ENCODE data around the gene RAPGEF4. TPM values are rescaled to one million over a fixed set of nuclear protein-coding genes. Genes with fewer than 3 reads are reported as not detected.

The RAPGEF4 gene
- total RNA-seq, 4 donors from 2014 or later = 16.1 to 26.2 (median 21.3) TPM

DNA sequence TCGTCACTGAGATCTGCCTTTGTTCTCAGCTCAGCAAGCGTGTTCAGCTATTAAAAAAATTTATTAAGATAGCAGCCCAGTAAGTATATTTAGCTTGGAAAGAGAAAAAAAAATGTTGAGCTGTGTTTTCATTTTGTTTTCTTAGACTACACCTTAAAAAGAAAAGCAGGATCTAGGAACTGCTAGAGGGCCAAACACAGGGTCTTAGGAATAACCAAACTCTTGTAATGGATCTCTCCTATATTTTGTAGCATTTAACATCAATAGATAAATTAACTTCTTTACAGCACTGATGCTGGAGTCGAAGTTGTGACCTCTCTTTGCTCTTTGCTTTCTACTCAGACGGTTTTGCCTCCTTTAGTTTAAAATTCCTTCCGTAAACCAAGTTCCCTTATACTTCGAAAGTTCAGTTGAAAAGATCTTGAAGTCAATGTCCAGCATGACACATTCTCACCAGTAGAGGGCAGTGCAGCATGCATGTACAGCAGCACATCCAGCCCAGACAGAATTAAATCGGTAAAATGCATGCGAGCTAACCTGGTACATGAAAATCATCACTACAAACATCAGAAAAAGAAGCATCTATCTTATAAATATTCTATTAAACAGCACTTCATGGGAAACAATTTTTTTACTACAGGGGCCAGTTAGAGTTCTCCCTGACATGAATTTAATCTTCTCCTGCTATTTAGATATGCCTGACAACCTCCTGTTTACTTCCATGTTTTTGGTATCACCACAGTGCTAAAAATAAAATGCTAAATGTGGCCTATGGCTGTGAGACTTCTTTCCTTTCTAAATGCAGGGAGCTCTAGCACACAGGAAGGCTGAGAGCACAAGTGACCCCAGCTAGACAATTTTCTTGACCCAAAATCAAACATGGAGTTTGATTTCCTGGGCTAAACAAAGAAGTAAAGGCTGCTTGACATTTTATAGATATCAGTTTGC, 291.8 kb downstream of the RAPGEF4 start:
- Histone ChIP-seq H3K36me3 (no peaks in the 10 kb centered on the region), H3K9me3 (no peaks in the 10 kb centered on the region), H3K27me3 (no peaks in the 10 kb centered on the region), H3K4me3 (no peak overlapping the region), H3K4me1 (no peaks in the 10 kb centered on the region), H3K27ac (peak overlapping the region; percentile 84 to 95)
- peak; percentile 81 to 96 for DNase-seq
- TF ChIP-seq, protein P1, sequence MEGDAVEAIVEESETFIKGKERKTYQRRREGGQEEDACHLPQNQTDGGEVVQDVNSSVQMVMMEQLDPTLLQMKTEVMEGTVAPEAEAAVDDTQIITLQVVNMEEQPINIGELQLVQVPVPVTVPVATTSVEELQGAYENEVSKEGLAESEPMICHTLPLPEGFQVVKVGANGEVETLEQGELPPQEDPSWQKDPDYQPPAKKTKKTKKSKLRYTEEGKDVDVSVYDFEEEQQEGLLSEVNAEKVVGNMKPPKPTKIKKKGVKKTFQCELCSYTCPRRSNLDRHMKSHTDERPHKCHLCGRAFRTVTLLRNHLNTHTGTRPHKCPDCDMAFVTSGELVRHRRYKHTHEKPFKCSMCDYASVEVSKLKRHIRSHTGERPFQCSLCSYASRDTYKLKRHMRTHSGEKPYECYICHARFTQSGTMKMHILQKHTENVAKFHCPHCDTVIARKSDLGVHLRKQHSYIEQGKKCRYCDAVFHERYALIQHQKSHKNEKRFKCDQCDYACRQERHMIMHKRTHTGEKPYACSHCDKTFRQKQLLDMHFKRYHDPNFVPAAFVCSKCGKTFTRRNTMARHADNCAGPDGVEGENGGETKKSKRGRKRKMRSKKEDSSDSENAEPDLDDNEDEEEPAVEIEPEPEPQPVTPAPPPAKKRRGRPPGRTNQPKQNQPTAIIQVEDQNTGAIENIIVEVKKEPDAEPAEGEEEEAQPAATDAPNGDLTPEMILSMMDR (IDR thresholded peaks at IDR 0.05) = peak; percentile 90 to 97 (median 94)
- no peak for TF ChIP-seq POLR2A (IDR thresholded peaks at IDR 0.05)
- intact Hi-C loops (cut with DNase I; ENCODE audit: low total_unique reads) = loop anchor here (5.0 kb wide), 1 partner anchor 185 kb away; no protein-coding TSS in a partner anchor

DNA sequence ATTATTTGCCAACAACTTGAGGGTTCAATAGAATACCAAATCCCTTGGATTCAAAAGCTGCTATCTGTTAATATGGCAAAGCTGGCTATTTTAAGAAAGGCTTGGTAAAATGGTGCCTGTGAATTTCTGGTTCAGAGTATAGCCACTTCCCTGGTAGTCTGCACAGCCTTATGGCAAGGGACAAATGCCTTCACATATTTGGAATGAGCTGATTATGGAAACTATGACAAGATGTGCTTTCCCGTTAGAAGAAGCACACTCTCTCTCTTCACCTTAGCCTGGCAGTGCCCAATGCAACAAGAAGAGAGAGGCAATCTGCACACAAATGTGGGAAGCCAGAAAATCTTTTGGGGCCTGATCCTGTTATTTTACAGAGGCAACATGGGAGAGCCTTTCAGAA, 292.5 kb downstream of the RAPGEF4 start:
- H3K27ac ChIP-seq = peak overlapping the region; percentile 84 to 95
- no peaks in the 10 kb centered on the region for H3K36me3 ChIP-seq
- no peak overlapping the region for H3K4me3 ChIP-seq
- no peaks in the 10 kb centered on the region for H3K27me3 ChIP-seq
- H3K9me3 ChIP-seq = no peaks in the 10 kb centered on the region
- H3K4me1 ChIP-seq = no peaks in the 10 kb centered on the region
- DNase-seq = no peak
- intact Hi-C loops (cut with DNase I; ENCODE audit: low total_unique reads) = loop anchor here (5.0 kb wide), 1 partner anchor 184 kb away; no protein-coding TSS in a partner anchor
- TF ChIP-seq, protein P1 (IDR thresholded peaks at IDR 0.05) = no peak
- TF ChIP-seq POLR2A (IDR thresholded peaks at IDR 0.05) = no peak

DNA sequence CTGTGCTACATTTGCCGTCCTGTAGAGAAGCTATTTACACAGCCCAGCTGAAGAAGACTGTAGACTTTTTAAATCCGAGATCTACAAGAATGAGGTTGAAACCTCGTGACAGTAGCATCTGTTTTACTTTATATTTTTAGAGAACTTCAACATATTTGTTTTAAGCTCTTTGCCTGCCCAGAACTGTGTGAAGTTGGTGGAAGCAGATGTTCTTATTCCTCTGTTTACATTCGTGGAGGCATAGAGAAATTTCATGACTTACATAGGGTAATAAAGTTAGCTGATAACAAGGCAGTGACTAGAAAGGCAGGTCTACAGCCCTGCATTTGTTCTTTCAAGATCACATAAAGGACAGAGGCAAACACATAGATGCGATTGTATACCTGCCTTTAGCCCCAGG, 293.0 kb downstream of the RAPGEF4 start:
- H3K36me3 ChIP-seq = no peaks in the 10 kb centered on the region
- peak overlapping the region; percentile 84 to 95 for H3K27ac ChIP-seq
- TF ChIP-seq, protein P1 (IDR thresholded peaks at IDR 0.05) = no peak
- TF ChIP-seq POLR2A (IDR thresholded peaks at IDR 0.05) = no peak
- no peaks in the 10 kb centered on the region for H3K4me1 ChIP-seq
- intact Hi-C loops (cut with DNase I; ENCODE audit: low total_unique reads) = loop anchor here (5.0 kb wide), 1 partner anchor 184 kb away; no protein-coding TSS in a partner anchor
- no peak overlapping the region for H3K4me3 ChIP-seq
- no peak for DNase-seq
- H3K9me3 ChIP-seq = no peaks in the 10 kb centered on the region
- no peaks in the 10 kb centered on the region for H3K27me3 ChIP-seq

DNA sequence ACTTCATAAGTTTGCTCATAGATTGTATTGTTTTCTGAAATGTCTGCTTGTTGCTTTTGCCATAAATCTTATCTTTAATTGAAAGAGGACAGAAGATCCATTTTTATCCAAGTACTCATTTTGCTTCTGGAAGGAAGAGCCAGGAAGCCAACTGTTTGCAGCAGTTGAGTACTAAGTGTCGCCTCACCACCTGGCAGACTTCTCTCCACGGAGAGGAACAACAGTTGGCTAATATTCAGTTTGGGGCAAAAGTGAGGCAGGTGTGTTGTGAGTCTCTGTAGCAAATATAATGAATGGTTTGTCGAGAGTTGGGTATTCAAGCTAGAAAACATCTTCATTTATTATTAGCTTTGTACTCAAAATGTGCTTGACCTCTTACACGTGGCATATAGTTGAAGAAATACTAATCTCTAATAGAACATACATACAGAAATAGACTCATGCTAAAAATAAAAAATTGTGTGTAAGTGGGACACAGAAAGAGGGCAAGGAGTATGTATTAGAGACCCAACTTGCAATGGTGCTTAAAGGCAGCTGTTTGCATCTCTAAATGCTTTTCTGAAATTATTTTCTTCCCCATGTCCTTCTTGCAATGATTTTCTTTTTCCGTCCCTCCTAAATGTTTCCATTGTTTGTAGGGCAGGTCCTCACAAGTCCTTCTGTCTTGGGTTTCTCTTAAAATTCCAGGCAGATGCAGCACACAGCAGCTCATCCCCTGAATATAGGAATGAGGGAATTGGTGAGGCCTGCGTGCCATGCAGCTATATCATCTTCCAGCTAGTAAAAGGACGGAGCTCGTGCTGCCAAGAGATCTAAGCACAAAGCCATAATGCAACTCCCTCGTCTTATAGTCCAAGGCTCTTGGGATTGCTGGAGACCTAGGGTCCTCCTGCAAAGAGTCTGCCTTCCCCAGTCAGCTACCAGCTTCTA, 295.2 kb downstream of the RAPGEF4 start:
- no peak for DNase-seq
- Histone ChIP-seq H3K36me3 (no peaks in the 10 kb centered on the region), H3K4me3 (no peak overlapping the region), H3K27ac (peak overlapping the region in 1 of 2 donors; percentile 95), H3K27me3 (no peaks in the 10 kb centered on the region), H3K9me3 (no peaks in the 10 kb centered on the region), H3K4me1 (no peaks in the 10 kb centered on the region)
- TF ChIP-seq POLR2A (IDR thresholded peaks at IDR 0.05) = no peak
- TF ChIP-seq, protein P1 (IDR thresholded peaks at IDR 0.05) = no peak
- intact Hi-C loops (cut with DNase I; ENCODE audit: low total_unique reads) = no loop called here
